Pancreas (tissue), 10 donors: ENCODE results near the gene PIK3CB. TPM values are rescaled to one million over a fixed set of nuclear protein-coding genes. Genes with fewer than 3 reads are reported as not detected.
A peak's percentile ranks its signal among the peaks of the same experiment; 100 is the strongest.

Source experiments
- ATAC-seq, 4 donors: fragments of 200-7000 bp; cut with Tn5 transposase; one replicate each; pipeline versions ENCODE4 v1.8.0 to v1.9.1; 2020; ENCODE audit warnings: mild to moderate bottlenecking in 4 of 4, moderate library complexity in 4 of 4
- DNase-seq, 6 donors: peaks; one replicate each; pipeline ENCODE4 v3.0.0-alpha.2; 2020
- FAIRE-seq: peaks from 2 replicates; lab custom pipeline; 2012; peaks lifted over from hg19 to GRCh38; lab: Jason Lieb, UNC
- H3K27ac ChIP-seq, 4 donors: fragments of 200-600 bp; sonication (generic); 1 replicate in 3 of 4; 2 replicates in 1 of 4; pipeline versions ENCODE4 v1.5.0 to v1.8.0; 2020
- H3K27me3 ChIP-seq, 4 donors: fragments of 200-600 bp; one replicate each; pipeline ENCODE4 v1.8.0; 2021
- H3K36me3 ChIP-seq, 3 donors: fragments of 200-600 bp; sonication (generic) in 1 of 3; one replicate each; pipeline versions ENCODE4 v1.5.0 to v1.8.0; 2020 to 2021
- H3K4me1 ChIP-seq, 3 donors: fragments of 200-600 bp; one replicate each; pipeline ENCODE4 v1.8.0; 2021
- H3K4me3 ChIP-seq, 4 donors: fragments of 200-600 bp; sonication (generic) in 2 of 4; one replicate each; pipeline versions ENCODE4 v1.5.0 to v1.8.0; 2020 to 2021
- H3K9me3 ChIP-seq, 4 donors: fragments of 200-600 bp; one replicate each; pipeline ENCODE4 v1.8.0; 2021
- CTCF ChIP-seq, 4 donors: fragments of 200-600 bp; sonication (generic) in 3 of 4; IDR thresholded peaks; one replicate each; pipeline versions ENCODE4 v1.5.0 to v1.8.0; 2021; ENCODE audit warnings: antibody characterized with exemption in 4 of 4
- WGBS, 2 donors: extraction: QIAGEN DNeasy Blood & Tissue Kit; methylation state at CpG; one replicate each; pipeline ENCODE4 v1.1.7; 2013; 5-methylcytosine and 5-hydroxymethylcytosine counted together
- intact Hi-C, 3 donors: fragments of 100-400 bp; cut with DNase I; formaldehyde crosslinking; loops; one replicate each; pipeline versions ENCODE4 v1.11.1 to v1.14.2; 2022
- polyA plus RNA-seq, 2 donors: library from polyadenylated mRNA; stranded (reverse); fragments of 200-250 nt; gene quantifications; one replicate each; pipeline ENCODE4 v1.2.3, GENCODE V29; 2013
- total RNA-seq, 6 donors: library from RNA; stranded (reverse); fragmentation: NEBNext Ultra II Directional in 4 of 6; extraction: Animal tissue kit (Norgen Biotek cat#: 25700) in 4 of 6; gene quantifications; one replicate each; pipeline versions ENCODE4 v1.2.1 to v1.2.4, GENCODE V29; 2021 to 2023
- donor health status: healthy with polysubstance abuse.
- donor health status: DM: no; HTN: no; CAD: no; lungs with moderate emphysema.
- donor health status: DM: no; HTN: no; CAD: no.
- donor health status: control.
- donor health status: control.
- donor health status: Bipolar disorder and iron deficiency.
- donor health status: DM: yes; HTN: yes; CAD: no.
- donor health status: DM: no; HTN: no; CAD: no.
- donor health status: DM: no; HTN: no; CAD: no.
- donor health status: DM: yes; HTN: yes; CAD: no.

Gene PIK3CB
- total and polyA plus RNA-seq, 8 donors = 8.2 to 36.4 (median 24.4) TPM

GRCh38 chr3:138718849-138719248, 115.9 kb downstream of the PIK3CB start:
- DNase-seq (no peak), FAIRE-seq (no peak), ATAC-seq (no peak)
- intact Hi-C loops = no loop called here
- Histone ChIP-seq H3K27me3 (no peaks in the 10 kb centered on the region), H3K4me3 (no peak overlapping the region), H3K9me3 (no peaks in the 10 kb centered on the region), H3K36me3 (no peaks in the 10 kb centered on the region), H3K27ac (no peak overlapping the region), H3K4me1 (peaks cover 0 to 3% (median 0%) of the 10 kb centered on the region in 3 donors)
- 96 to 100% methylated on average over 1 of the region's 1 CpG for WGBS, 2 donors
- TF ChIP-seq CTCF (IDR thresholded peaks at IDR 0.05) = no peak

GRCh38 chr3:138717348-138717747, 117.4 kb downstream of the PIK3CB start:
- Histone ChIP-seq H3K27ac (no peak overlapping the region), H3K36me3 (peaks cover 0 to 4% (median 0%) of the 10 kb centered on the region in 3 donors), H3K27me3 (no peaks in the 10 kb centered on the region), H3K4me1 (peaks cover 0 to 3% (median under 1%) of the 10 kb centered on the region in 3 donors), H3K9me3 (no peaks in the 10 kb centered on the region), H3K4me3 (no peak overlapping the region)
- intact Hi-C loops = no loop called here
- FAIRE-seq (no peak), DNase-seq (no peak), ATAC-seq (no peak)
- TF ChIP-seq CTCF (IDR thresholded peaks at IDR 0.05) = no peak
- WGBS, 2 donors = 93 to 94% methylated on average over 2 of the region's 2 CpGs

- ATAC-seq (no peak), DNase-seq (no peak), FAIRE-seq (peak; percentile 29)
- Histone ChIP-seq H3K27me3 (no peaks in the 10 kb centered on the region), H3K4me3 (no peak overlapping the region), H3K9me3 (no peaks in the 10 kb centered on the region), H3K36me3 (peaks cover 0 to 7% (median 0%) of the 10 kb centered on the region in 3 donors), H3K27ac (no peak overlapping the region), H3K4me1 (peaks cover 0 to 5% (median 3%) of the 10 kb centered on the region in 3 donors)
- no peak for TF ChIP-seq CTCF (IDR thresholded peaks at IDR 0.05)
- 43 to 46% methylated on average over 4 of the region's 4 CpGs for WGBS, 2 donors
- intact Hi-C loops = no loop called here
These were observed 122.6 kb downstream of the PIK3CB start for GRCh38 chr3:138712086-138712485.

- no peak for ATAC-seq
- intact Hi-C loops = loop anchor here in 1 of 3 donors (10.0 kb wide), 1 partner anchor 209 kb away; no protein-coding TSS in a partner anchor
- H3K4me1 ChIP-seq = no peaks in the 10 kb centered on the region
These were observed 129.1 kb downstream of the PIK3CB start for GRCh38 chr3:138705675-138706074.

More at GRCh38 chr3:138705675-138706074, 129.1 kb downstream of the PIK3CB start:
- Histone ChIP-seq H3K27ac (no peak overlapping the region), H3K27me3 (no peaks in the 10 kb centered on the region), H3K4me3 (no peak overlapping the region), H3K36me3 (peaks cover 0 to 6% (median 0%) of the 10 kb centered on the region in 3 donors), H3K9me3 (no peaks in the 10 kb centered on the region)
- no peak for DNase-seq
- 89 to 97% methylated on average over 1 of the region's 1 CpG for WGBS, 2 donors
- no peak for TF ChIP-seq CTCF (IDR thresholded peaks at IDR 0.05)
- FAIRE-seq = no peak
